ENCODE measurements around the gene MED12.
A peak's percentile ranks its signal among the peaks of the same experiment; 100 is the strongest.
"Not testable (repeated sequence)": the region's sequence is repeated elsewhere in the genome, so short reads cannot be mapped to it uniquely, and the experiment has no call there.

The MED12 gene

DNA sequence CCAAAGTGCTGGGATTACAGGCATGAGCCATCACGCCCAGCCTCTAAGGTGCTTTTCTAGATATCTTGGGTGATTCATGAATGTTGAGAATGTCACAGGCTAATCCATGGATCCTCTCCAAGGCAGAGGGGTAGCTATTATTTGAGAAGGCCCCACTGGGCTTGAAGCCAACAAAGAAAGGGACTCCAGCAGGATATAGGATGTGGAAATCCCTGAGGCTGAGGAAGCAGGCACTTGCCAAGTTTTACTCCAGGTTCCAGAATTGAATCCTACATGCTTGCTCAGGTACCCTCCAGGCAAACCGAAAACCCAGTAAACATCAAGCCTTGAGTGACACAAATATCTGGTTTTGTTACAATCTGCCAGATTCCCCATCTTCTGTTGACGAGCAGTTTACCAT is 42.1 kb downstream of the MED12 start:
- no peak for DNase-seq

DNA sequence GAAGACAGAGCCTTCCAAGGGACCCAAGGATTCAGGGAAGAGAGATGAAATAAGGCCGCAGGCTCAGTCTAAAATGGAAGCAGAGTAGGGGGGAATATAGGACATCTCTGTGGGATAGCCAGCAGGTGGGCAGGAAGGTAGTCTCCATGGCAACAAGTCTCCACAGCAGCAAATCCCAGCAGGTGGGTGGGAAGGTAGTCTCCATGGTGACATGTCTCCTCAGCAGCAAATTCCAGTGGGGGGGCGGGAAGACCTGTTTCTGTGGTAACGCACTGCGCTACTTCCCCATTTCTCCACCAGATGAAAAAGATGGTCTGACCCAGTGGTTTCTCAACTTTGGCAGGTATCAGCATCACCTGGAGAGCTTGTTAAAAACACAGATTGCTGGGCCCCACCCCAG is 44.6 kb downstream of the MED12 start:
- DNase-seq: peak in 7 of 51 donors; percentile 2 to 24 (median 16)

GRCh38 chrX:71164071-71164470 is 45.7 kb downstream of the MED12 start:
- DNase-seq: no peak

- DNase-seq: peak in 15 of 51 donors; percentile 3 to 41 (median 22)
Measured at GRCh38 chrX:71166461-71166860, 48.1 kb downstream of the MED12 start.

GRCh38 chrX:71167031-71167781 is 48.8 kb downstream of the MED12 start:
- peak in 3 of 51 donors; percentile 4 to 14 (median 6) for DNase-seq

GRCh38 chrX:71168134-71168533 is 49.7 kb downstream of the MED12 start:
- DNase-seq: no peak

GRCh38 chrX:71169586-71169985 is 51.2 kb downstream of the MED12 start:
- DNase-seq: no peak

DNA sequence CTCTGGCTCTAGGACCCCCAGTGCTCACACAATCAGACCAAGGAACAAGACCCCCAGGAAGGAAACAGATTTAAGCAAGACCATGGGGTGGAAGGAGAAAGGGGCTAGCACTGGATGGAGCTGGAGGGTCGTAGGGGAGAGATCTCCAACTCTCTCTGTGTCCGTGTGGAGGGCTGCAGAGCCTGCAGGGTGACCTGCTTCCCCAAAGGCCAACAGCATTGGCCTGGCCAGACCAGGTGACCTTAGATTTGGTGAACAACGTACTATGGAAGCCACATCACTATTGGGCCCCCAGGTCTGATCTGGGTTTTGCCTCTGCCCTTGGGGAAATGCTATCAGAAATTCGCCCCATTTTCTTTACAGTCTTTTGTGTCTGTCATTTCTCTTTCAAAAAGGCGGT is 52.3 kb downstream of the MED12 start:
- no peak for DNase-seq

DNA sequence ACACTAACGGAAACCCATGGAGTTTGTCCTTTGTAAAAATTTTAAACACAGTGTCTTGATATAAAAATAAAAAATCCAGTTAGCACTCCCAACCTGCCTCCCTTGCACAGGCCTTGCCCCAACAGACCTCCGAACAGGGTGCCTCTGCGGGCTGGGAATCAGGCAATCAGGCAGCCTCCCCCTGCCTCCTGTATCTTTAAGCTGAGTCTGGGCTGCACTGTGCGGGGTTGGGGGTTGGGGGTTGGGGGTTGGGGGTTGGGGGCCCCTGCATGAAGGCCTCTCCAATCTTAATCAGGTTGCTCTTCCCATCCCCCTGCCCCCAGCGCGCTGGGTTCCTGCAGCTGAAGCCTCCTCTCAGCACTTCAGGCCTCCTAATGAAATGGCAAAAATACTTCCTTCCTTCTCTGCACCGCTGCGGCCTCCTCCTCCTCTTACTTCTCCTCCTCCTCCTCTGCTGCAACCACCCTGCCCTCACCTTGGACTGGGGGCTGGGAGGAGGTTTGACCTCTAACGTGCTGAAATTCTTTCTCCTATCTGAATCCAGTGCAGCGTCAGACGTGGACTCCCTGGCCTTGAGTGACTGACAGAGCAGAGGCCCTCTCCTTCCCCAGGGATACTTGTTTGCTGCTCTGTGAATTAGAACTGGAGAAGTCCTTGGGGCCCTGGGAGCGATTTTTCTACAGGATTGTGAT is 52.9 kb downstream of the MED12 start:
- DNase-seq: no peak

DNA sequence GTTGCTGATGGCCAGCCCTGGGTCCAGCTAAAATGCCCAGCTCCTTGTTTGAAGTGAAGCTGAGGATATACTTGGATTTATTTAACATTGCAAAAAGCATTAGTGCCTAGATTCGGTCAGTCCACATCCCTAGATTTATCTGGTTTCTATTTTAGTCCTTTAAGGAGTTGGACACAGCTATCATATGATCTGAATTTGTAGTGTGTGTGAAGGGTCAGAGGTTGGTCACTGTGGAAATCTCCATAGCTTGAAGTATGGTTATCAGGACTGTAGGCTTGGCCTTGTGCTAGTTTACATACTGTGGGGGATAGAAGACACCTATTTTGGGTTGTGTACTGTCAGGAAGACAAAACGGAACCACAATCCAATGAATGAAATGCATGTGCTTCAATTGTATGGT is 55.0 kb downstream of the MED12 start:
- no peak for DNase-seq

- no peak for DNase-seq
Measured at GRCh38 chrX:71174795-71175194, 56.4 kb downstream of the MED12 start.

DNA sequence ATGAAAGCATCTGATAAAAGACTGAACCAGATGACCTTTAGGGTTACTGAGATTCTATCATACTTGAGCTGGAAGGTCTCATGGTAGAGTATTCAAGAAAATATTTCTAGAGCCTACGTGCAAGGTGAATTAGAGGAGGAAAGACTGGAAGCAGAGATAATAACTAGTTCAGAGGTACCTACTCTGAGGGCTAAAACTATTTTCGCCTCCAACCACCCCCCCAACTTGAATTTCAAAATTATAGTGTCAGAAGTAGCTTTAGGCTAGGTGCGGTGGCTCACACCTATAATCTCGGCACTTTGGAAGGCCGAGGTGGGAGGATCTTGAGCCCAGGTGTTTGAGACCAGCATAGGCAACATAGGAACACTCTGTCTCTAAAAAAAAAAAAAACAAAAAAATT is 57.1 kb downstream of the MED12 start:
- no peak for DNase-seq

DNA sequence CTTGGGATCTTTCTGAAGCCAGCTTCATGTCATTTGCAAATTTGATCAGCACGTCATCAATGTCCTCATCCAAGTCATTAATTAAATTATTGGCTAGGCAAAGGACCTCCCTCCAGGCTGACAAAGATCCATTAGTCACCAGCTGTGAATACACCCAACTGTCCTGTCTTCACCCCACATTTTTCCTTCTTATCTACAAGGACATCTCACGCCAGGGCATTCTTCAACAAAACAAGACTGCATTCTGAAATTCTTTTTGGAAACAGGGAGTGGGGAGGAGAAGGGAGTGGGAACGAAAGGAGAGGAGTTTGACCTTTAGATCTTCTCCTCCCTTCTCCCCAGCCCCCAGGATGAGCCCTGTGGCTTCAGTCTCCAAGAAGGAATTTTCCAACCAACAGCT is 58.9 kb downstream of the MED12 start:
- no peak for DNase-seq

DNA sequence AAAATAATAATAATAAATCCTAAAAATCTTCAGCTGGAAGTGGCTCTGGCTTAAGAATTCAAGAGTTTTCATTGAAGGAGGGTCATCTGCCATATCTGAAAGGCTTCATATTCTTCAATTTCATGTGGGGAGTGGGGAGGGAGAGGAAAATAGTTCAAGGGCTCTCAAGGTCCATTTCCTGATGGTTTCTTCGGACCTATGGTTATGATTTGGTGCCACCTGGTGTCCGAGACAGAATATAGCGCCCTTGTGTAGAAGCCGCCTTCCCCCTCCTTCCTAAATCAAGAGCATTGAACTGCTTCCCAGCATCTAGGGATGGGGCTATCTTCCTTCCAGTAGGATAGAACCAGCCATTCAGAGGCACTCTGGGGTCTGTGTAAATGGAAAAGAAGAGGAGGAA is 60.5 kb downstream of the MED12 start:
- DNase-seq: peak in 30 of 51 donors; percentile 1 to 56 (median 22)

- not testable (repeated sequence) for DNase-seq
Measured at GRCh38 chrX:71180579-71181265, 62.3 kb downstream of the MED12 start.

DNA sequence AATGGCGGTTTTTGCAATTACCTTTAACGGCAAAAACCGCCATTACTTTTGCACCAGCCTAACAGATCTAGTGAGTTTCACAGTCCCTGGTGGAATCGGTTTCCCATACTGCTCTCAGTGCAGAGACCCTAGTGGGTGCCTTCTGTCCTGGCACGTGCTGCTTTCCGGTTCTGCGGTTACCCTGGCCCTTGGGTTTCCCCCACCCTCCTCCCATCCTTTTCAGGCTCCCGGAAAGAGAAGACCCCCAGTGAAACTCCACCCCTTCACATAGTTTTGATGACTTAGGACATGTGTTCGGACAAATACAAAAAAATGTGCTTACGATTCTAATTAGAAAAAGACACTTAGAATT is 63.1 kb downstream of the MED12 start:
- peak in 1 of 51 donors; percentile 0 for DNase-seq

DNA sequence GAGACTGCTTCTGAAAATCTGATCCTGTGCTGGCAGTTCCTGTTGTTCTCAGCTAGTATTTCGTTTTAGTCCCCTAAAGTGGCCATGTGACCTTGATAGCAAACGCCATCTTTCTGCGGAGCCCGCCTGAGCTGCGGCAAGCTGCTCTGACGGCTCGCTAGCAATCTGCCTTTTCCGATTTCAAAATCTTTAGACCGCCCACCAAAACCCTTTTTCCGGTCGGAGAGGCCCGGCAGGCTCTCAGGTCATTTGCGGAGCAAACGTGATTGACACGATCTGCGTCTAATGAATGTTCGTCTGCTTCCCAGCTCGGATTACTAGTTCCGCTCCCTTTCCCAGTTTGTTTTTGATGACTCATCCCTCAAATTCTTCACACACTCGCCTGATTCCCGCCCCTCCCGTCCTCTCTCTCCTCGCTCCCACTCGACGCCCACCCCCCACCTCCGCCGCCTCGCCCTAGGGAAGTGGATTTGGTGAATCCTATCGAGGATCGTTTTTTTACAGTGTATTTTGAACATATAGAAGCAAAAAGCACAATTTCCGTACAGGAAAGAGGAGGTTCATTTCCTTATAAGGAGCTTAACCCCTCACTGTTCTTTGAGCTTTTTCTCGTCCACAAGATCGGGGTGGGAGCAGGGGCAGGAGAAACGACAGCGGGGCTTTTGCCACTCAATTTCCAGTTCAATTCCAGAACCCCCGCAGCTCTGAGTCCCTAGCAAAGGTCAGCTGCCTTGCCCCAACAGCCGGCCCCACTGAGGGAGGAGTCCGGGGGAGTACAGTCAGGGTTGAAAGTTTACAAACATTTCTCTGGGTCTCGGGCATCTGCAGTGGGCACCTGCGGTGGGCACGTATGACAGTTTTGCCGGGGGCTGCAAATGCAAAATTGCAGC is 63.8 kb downstream of the MED12 start:
- peak in 50 of 51 donors; percentile 2 to 92 (median 72) for DNase-seq

- peak in 1 of 51 donors; percentile 27 for DNase-seq
Measured at GRCh38 chrX:71182871-71183270, 64.5 kb downstream of the MED12 start.

DNA sequence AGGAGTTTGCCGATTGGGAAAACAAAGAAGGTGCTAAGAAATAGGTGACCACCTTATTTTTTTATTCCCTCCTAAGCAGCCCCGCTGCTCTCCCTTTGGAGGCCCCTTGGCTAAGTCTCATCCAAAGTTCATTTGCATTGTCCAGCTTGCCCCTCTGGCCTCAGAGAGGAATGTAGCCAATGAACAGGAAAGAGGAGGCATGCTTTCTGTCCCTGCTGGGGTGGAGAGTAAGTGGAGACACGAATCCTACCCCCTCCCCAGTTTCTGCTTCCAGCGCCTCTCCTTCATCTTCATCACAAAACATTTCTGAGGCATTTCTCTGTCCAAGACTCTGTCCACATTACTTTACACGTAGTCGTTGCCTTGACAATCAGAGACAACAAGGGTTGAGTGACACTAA is 64.9 kb downstream of the MED12 start:
- DNase-seq: no peak

DNA sequence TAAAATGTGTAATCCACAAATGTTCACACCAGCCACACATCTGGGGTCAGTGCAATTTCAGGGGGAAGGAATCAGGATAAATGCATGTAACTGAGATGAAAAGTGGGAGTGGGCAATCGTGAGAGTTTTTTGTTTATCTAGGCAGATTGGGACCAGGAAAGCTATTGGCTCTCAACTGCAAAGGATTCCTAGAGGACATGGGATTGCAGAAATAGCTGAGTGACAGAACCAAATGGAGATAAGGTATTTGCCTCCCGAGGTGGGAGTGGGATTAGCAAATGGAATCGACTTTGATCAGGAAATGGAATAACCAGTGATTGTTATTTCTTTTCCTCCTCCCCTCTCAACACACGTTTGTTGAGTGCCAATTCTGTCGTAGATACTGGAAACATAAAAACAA is 65.7 kb downstream of the MED12 start:
- DNase-seq: no peak

DNA sequence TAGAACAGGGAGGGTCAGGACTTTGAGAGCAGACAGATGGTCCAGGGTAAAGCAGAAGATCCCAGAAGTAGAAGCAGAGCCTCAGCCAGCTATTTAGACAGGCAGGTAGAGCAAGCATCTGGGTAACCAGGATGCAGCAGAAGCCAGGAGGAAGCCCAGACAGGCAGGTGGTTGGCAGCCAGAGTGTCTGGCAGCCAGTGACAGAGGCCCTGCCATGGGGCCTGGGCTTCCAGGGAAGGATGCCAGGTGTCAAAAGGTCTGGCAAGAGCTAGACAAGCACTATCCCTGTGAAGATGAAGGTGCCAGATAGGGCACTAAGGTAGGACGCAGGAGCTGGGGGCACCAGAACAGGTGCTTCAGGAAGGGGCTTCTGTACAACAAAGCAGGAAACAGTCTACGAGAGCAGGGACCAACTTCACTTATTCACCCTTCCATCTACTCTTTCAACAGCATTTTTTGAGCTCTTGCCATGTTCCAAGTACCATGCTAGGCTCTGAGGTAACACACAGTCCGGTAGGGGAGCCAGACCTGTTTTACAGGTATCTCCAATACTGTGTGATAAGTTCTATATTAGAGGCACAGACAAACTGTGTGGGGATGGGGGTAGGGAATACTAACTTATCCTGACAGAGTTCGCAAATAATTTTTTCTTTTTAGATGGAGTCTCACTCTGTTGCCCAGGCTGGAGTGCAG is 66.6 kb downstream of the MED12 start:
- no peak for DNase-seq
